Esophagus mucosa (tissue), 1 donor: ENCODE measurements around the gene VRK1. TPM values are rescaled to one million over a fixed set of nuclear protein-coding genes. Genes with fewer than 3 reads are reported as not detected.

Experiments used
- ATAC-seq: fragments of 200-7000 bp; cut with Tn5 transposase; one replicate; pipeline ENCODE4 v1.9.1; 2020
- total RNA-seq: library from RNA; stranded (reverse); gene quantifications from one replicate; pipeline ENCODE4 v1.2.4, GENCODE V29; 2023
- donor health status: DM: yes; HTN: yes; CAD: no.

Gene VRK1
- total RNA-seq, 1 donor from 2014 or later, result 12.6 TPM

- ATAC-seq, result no peak
Observed at GRCh38 chr14:96926001-96926400, 128.8 kb downstream of the VRK1 start.

GRCh38 chr14:96928779-96929380 lies 131.7 kb downstream of the VRK1 start:
- no peak for ATAC-seq

GRCh38 chr14:96929950-96930349 lies 132.8 kb downstream of the VRK1 start:
- no peak for ATAC-seq

GRCh38 chr14:96930526-96930925 lies 133.3 kb downstream of the VRK1 start:
- ATAC-seq, result no peak
